ENCODE results near the gene HAL. TPM values are rescaled to one million over a fixed set of nuclear protein-coding genes. Genes with fewer than 3 reads are reported as not detected.
"Not testable (repeated sequence)": the region's sequence is repeated elsewhere in the genome, so short reads cannot be mapped to it uniquely, and the experiment has no call there.

Gene HAL
- total RNA-seq, 4 donors from 2014 or later: 0.10 to 4.0 (median 0.46) TPM; not detected in 1

GRCh38 chr12:95975491-95975890, 20.7 kb downstream of the HAL start:
- H3K4me3 ChIP-seq: no peak overlapping the region
- TF ChIP-seq POLR2A (IDR thresholded peaks at IDR 0.05) (no peak), EP300 (IDR thresholded peaks at IDR 0.05) (no peak), CTCF (IDR thresholded peaks at IDR 0.05) (no peak), POLR2AphosphoS5 (IDR thresholded peaks at IDR 0.05) (no peak)
- WGBS, 2 donors (ENCODE audit: low coverage in 1 of 2): 85 to 88% methylated on average over 2 to 4 of the region's 4 CpGs
- no peaks in the 10 kb centered on the region for H3K36me3 ChIP-seq
- no peaks in the 10 kb centered on the region for H3K9me3 ChIP-seq
- no peaks in the 10 kb centered on the region for H3K27me3 ChIP-seq
- H3K4me1 ChIP-seq: no peaks in the 10 kb centered on the region
- ATAC-seq: no peak
- no peak overlapping the region for H3K27ac ChIP-seq

GRCh38 chr12:95974358-95974757, 21.8 kb downstream of the HAL start:
- H3K27me3 ChIP-seq: no peaks in the 10 kb centered on the region
- TF ChIP-seq CTCF (IDR thresholded peaks at IDR 0.05) (no peak), EP300 (IDR thresholded peaks at IDR 0.05) (no peak), POLR2AphosphoS5 (IDR thresholded peaks at IDR 0.05) (no peak), POLR2A (IDR thresholded peaks at IDR 0.05) (no peak)
- WGBS, 2 donors (ENCODE audit: low coverage in 1 of 2): 28 to 51% methylated on average over 2 of the region's 2 CpGs
- no peaks in the 10 kb centered on the region for H3K4me1 ChIP-seq
- no peak for ATAC-seq
- no peaks in the 10 kb centered on the region for H3K9me3 ChIP-seq
- no peak overlapping the region for H3K4me3 ChIP-seq
- H3K36me3 ChIP-seq: no peaks in the 10 kb centered on the region
- no peak overlapping the region for H3K27ac ChIP-seq

- no peak overlapping the region for H3K4me3 ChIP-seq
Measured at GRCh38 chr12:95972832-95973456, 23.2 kb downstream of the HAL start.

GRCh38 chr12:95970905-95971304, 25.2 kb downstream of the HAL start:
- Histone ChIP-seq H3K4me1 (no peaks in the 10 kb centered on the region), H3K36me3 (no peaks in the 10 kb centered on the region), H3K27ac (no peak overlapping the region), H3K4me3 (no peak overlapping the region), H3K27me3 (no peaks in the 10 kb centered on the region), H3K9me3 (no peaks in the 10 kb centered on the region)
- ATAC-seq: no peak
- 48 to 52% methylated on average over 2 to 7 of the region's 7 CpGs for WGBS, 2 donors (ENCODE audit: low coverage in 1 of 2)
- TF ChIP-seq POLR2A (IDR thresholded peaks at IDR 0.05): no peak
- TF ChIP-seq POLR2AphosphoS5 (IDR thresholded peaks at IDR 0.05): no peak
- no peak for TF ChIP-seq CTCF (IDR thresholded peaks at IDR 0.05)
- no peak for TF ChIP-seq EP300 (IDR thresholded peaks at IDR 0.05)

More at GRCh38 chr12:95972832-95973456, 23.2 kb downstream of the HAL start:
- Histone ChIP-seq H3K9me3 (no peaks in the 10 kb centered on the region), H3K4me1 (no peaks in the 10 kb centered on the region), H3K27ac (no peak overlapping the region), H3K27me3 (no peaks in the 10 kb centered on the region), H3K36me3 (no peaks in the 10 kb centered on the region)
- TF ChIP-seq EP300 (IDR thresholded peaks at IDR 0.05) (no peak), POLR2AphosphoS5 (IDR thresholded peaks at IDR 0.05) (no peak), CTCF (IDR thresholded peaks at IDR 0.05) (no peak), POLR2A (IDR thresholded peaks at IDR 0.05) (no peak)
- ATAC-seq: no peak
- 33 to 69% methylated on average over 1 to 4 of the region's 4 CpGs for WGBS, 2 donors (ENCODE audit: low coverage in 1 of 2)

GRCh38 chr12:95969116-95969515, 27.0 kb downstream of the HAL start:
- not testable (repeated sequence) for H3K27ac ChIP-seq, H3K9me3 ChIP-seq, H3K36me3 ChIP-seq, H3K27me3 ChIP-seq, ATAC-seq, H3K4me3 ChIP-seq, H3K4me1 ChIP-seq
- 100% methylated on average over 1 of the region's 28 CpGs; no CpG with 5 or more reads in 1 of the 2 donors for WGBS, 2 donors (ENCODE audit: low coverage in 1 of 2)

Measured in gastroesophageal sphincter (tissue), 4 donors.